ENCODE results near the gene RNLS. TPM values are rescaled to one million over a fixed set of nuclear protein-coding genes. Genes with fewer than 3 reads are reported as not detected.

RNLS gene
- polyA plus RNA-seq, 3 donors, result 6.5 to 13.3 (median 10.8) TPM

DNA sequence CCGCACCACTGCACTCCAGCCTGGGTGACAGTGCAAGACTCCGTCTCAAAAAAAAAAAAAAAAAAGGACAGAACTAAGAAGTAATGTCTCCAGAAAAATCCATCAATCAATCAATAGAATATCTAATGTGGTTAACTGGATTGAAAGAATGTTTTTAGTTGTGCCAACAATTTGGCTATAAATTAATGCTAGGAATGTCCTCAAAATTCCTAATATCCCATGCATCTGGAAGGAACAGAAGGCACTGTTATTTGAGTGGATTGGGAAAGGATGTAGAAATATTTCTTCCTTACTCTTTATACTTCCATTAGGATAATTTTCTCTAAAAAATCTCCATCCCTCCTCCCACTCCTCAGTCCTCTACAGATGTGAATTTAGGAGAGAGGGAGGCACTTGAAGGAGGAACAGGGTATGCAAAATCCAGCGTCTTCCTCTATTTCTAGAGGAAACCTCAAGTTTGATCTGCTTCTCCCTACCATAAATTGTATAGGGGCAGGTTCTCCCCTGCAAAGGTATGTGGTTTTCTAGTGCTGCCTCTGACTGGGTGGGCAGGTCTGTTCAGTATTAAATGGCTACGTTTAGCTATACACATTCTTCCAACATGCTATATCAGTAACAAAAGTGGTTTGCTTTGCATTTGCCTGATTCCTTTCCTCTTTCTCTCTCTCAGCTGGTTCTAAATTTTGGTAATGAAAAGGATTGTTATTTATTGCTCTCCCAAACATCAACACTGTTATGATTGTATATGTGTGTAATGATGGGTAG lies 54.1 kb downstream of the RNLS start:
- H3K27ac ChIP-seq (ENCODE audit: low read depth, low read length), result no peak overlapping the region
- 76 to 93% (median 79%) methylated on average over 4 of the region's 4 CpGs for WGBS, 3 donors

DNA sequence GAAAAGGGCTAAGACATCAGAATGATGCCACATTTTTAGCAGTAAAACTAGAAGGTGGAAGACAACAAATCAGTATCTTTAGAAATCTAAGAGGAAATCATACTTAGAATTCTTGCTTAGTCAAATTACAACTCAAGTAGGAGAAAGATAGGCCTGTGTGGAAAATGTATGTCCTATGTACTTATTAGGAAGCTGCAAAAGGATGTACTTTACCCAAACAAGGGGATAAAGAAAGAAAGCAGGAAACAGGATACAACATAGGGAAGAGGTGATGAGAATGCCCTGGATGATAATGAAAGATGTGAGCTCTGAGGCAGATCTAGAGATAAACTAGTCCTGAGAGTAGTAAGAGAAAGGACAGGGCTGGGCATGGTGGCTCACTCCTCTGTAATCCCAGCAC lies 54.9 kb downstream of the RNLS start:
- no peak overlapping the region for H3K27ac ChIP-seq (ENCODE audit: low read depth, low read length)

DNA sequence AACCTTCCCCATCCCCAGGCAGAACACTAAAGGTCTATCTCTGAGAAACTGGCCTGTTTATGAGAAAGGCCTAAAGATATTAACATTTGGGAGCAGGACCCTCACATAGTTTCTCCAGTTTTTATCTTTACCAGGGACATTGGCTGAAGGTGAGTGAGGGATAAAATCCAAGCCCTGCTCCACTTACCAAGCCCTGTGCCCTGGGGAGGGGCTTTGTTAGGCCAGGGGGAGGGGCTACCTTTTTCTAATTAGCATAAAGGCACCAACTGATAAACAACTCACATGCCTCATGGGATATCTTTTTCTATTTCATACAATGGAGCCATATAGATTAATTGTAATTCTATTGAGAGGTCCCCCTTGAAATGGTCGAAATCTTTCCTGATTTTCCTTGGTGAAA lies 55.9 kb downstream of the RNLS start:
- 91 to 100% (median 97%) methylated on average over 1 of the region's 1 CpG for WGBS, 3 donors
- H3K27ac ChIP-seq (ENCODE audit: low read depth, low read length), result no peak overlapping the region

DNA sequence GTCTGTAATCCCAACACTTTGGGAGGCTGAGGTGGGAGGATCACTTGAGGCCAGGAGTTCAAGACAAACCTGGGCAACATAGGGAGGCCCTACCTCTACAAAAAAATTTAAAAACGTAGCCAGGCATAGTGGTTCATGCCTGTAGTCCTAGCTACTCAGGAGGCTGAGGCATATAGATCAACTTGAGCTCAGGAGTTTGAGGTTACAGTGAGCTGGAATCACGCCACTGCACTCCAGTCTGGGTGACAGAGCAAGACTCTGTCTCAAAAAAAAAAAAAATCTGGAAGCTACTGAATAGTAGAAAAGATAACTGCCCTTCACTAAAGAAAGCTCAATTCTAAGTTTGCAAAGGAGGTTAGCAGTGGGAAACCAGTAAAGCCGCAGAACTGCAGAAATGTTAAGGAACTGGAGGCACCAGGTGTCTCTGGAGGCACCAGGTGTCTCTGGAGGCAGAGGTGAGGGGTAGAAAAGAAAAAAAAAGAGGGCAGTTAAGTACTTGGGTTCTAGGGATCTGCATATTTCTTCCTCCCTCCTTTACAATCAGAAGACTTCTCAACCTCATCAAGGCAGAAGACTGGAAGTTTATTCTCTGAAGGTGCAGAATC lies 56.5 kb downstream of the RNLS start:
- H3K27ac ChIP-seq (ENCODE audit: low read depth, low read length), result no peak overlapping the region
- WGBS, 3 donors, result 82 to 87% (median 86%) methylated on average over 3 of the region's 3 CpGs

DNA sequence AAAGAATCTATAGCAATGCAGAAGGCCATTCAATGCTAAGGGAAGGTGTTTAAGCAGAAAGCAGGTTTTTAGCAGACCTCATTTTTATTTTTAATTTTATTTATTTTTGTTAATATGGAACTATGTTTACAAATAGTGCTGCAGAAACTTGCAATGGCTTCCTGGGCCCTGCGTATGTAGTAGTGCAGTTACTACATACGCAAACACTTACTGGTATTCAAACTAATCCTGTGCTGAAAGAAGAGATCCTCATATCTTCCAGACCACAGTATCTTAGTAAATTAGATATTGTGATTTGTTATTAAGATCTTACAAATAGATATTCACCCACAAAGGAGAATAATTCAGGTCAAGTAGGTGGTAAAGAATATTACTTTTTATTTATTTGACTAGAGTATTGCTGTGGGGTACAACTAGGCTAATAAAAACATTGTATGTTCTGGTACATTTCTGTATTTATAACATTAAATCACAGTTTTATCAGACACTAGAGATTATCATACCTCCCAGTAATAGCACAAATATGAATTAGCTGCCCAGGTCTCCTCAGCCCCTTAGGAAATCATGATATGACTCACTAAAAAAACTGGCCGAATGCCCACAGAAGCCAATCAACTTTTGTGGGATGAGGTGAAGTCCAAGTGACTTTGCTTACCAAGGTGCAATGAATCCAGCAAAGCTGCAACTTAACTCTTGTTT lies 57.6 kb downstream of the RNLS start:
- H3K27ac ChIP-seq (ENCODE audit: low read depth, low read length), result no peak overlapping the region
- WGBS, 3 donors, result 79 to 85% (median 84%) methylated on average over 3 of the region's 3 CpGs

DNA sequence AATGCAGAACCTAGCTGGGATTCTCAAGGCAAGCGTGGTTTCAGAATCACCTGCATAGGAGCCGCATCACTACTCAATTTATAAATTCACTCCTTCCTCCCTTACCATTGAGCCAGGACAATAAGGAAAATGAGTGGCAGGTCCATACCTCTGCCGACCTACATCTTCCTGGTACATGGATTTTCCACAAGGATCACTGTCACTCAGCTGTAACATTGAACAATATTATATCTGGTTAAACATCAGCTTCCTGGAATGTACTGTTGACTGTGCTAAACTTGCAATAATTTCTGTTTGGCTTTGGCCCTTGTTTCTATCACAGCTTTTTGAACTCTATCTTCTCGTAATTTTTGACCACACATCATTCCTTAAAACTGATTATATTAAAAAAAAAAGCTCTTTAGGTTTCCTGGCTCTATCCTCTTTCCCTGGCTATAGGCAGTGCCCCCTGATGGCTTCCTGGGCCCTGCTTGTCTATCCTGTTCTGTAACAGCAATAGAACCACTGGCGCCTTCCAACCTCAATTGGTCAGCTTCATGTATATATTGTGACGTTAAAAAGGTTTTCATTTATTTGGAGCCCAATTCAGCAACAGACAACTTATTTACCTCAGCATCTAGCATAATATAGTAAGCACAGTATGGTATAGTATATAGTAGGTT lies 59.2 kb downstream of the RNLS start:
- whole genome bisulfite sequencing, 3 donors, result 83 to 92% (median 92%) methylated on average over 6 of the region's 6 CpGs

DNA sequence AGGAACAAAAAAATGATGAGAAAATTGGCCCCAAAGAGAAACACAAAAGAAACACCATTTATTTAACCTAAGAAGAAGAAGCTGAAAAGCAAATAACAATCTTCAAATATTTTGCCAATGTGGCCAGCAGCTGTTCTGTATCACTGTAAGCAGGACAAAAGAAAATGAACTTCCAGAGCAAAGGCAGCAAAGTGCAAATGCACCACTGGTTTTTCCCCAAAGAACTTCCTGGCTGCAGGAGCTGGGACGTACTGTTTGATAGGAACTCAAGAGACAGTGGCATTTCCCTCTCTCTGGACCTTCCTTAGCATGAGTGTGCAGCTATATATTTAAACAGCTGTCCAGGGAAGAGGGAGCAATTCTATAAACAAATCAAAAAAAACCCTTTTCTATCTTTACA lies 60.4 kb downstream of the RNLS start:
- 30 to 74% (median 34%) methylated on average over 1 of the region's 1 CpG for WGBS, 3 donors

More for the DNA sequence above, 59.2 kb downstream of the RNLS start:
- no peak overlapping the region for H3K27ac ChIP-seq (ENCODE audit: low read depth, low read length)

DNA sequence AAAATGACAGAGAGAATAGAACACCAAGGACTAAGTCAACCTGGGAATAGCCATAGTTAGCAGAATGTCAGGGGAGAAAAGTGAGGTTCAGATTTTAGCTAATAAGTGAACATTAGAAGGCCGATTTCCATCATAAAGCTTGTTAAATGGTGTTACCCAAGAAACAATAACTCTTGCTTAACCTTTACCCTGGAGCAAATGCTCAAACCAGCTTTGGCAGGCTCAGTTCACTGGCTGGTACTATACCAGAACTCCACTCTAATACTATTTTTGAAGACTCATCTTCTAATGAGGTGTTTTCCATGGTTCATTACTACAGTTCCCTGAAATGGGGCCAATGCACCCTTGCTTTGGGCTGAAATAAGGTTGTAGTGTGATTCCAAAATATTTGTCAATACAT lies 61.3 kb downstream of the RNLS start:
- H3K27ac ChIP-seq (ENCODE audit: low read depth, low read length), result no peak overlapping the region
- 87 to 91% (median 88%) methylated on average over 1 of the region's 1 CpG for WGBS, 3 donors

More for the DNA sequence above, 60.4 kb downstream of the RNLS start:
- no peak overlapping the region for H3K27ac ChIP-seq (ENCODE audit: low read depth, low read length)

DNA sequence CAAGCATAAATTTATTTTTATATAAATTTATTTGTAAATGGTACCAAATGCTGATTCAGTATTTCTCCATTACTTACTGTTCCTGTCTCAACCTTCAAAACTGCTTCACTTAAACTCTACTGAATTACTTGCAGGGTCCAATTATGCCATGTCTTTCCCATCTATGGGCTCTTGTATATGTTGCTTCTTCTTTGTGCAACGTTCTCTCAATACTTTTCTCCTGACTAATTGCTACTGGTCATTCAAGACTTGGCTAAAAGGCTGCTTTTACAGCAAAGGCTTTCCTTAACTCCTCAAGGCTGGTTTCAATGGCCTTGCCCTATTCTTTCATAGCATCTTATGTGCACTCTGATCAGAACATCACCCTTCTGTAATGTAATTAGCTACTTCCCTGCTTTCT lies 67.9 kb downstream of the RNLS start:
- WGBS, 3 donors, result 77 to 89% (median 87%) methylated on average over 1 of the region's 1 CpG
- no peak overlapping the region for H3K27ac ChIP-seq (ENCODE audit: low read depth, low read length)

DNA sequence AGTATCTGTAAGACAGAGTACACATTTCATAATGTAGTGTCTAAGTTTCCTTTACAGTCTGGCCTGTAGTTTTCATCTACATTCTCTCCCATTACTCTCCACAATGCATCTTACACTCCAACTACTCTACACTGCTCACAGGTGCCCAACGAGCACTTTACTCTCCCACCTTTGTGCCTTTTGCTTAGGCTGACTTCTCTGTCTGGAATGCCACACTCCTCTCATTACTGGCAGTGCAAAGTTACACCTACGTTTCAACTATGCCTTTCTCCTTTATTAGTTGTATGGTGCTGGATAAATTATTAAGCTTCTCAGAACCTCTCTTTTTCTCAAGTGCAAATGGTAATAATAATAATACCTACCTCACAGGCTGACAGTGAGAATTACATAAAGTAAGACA lies 70.5 kb downstream of the RNLS start:
- 69 to 82% (median 78%) methylated on average over 2 of the region's 2 CpGs for WGBS, 3 donors
- H3K27ac ChIP-seq (ENCODE audit: low read depth, low read length), result no peak overlapping the region

DNA sequence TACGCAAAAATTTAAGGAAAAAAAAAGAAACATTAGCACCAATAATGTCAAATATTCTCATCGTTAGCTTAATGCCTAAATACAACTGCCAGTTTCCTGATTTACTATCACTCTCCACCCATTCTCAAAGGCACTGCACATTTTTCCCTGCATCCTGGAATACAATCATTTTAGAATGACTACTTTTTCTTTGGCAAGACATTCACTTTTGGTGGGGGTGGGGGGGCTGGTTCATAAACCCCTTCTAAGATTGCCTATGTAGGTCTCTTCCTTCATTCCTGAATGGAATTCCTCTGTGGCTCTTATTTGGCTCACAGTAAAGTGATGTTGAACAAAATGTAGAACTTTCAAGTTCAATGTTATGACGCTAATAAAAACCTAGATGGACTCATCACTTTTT lies 74.3 kb downstream of the RNLS start:
- H3K27ac ChIP-seq (ENCODE audit: low read depth, low read length), result no peak overlapping the region
- WGBS, 3 donors, result 50 to 60% (median 56%) methylated on average over 3 of the region's 3 CpGs

DNA sequence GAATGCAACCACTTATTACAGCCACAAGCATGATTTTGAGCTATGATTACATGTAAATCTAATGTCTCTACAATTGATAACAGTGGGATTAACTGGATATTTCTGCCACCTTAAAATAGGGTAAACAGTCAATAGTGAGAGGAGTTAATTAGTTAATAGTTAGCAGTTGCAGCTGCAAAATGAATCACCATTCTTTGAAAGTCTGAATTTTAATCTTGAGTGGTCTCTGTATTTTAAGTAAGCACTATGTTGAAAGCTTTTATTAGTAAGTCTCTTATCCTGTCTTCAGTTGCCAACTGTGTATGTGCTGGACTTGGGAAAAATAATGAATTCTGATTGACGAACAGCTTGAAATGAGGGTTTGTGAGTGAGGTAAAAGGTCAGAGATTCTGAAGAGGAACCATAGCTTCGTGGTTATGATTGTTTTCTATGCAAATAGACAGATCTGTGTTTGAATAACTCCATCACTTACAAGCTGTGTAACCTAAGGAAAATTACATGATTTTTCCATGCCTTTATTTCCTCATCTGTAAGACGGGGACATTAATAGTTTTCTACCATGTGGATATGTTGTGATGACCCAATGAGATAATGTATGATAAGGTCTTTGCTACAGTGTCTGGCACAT lies 75.2 kb downstream of the RNLS start:
- no peak overlapping the region for H3K27ac ChIP-seq (ENCODE audit: low read depth, low read length)
- WGBS, 3 donors, result 69 to 83% (median 79%) methylated on average over 3 of the region's 3 CpGs

DNA sequence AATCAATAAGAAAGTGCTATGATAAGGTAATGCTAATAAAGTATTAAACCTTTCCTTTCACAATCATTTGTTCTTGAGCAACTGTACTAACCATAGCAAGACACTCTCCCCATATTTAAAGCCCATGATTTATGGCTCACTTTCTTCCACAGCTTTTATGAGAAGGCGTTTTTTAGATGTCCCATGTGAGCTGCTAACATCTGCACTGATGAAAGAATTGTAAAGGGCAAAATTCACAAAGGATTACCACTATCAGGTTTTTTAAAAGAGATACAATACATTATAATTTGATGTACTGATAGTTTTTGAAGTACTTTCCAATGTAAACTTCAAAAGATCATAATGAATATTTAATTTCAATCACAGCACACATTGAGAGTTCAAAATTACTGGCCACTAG lies 75.7 kb downstream of the RNLS start:
- H3K27ac ChIP-seq (ENCODE audit: low read depth, low read length), result no peak overlapping the region
- 34 to 67% (median 67%) methylated on average over 1 of the region's 1 CpG for WGBS, 3 donors

DNA sequence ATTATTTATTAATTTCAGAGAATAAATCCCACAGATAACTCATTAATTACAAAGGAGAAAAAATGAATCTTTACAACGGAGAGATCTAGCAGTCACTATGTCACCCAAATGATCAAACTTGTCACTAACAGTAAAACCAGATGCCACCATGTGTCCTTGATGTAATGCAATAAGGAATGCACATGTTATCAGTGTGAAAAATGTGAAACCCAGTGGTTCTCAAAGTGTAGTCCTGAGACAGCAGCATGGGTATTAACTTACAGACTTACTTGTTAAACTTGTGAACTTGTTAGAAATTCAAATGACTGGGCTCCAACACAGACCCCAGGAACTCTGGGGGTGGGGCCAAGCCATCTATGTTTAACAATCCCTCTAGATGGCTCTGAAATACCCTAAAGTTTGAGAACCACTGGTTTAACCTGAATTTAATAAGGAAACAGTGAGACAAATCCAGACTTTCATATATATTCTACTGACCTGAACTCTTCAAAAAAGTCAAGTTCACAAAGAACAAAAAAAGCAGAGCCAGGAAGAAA lies 77.4 kb downstream of the RNLS start:
- H3K27ac ChIP-seq (ENCODE audit: low read depth, low read length), result no peak overlapping the region
- WGBS, 3 donors, result 87 to 90% (median 89%) methylated on average over 1 of the region's 1 CpG

DNA sequence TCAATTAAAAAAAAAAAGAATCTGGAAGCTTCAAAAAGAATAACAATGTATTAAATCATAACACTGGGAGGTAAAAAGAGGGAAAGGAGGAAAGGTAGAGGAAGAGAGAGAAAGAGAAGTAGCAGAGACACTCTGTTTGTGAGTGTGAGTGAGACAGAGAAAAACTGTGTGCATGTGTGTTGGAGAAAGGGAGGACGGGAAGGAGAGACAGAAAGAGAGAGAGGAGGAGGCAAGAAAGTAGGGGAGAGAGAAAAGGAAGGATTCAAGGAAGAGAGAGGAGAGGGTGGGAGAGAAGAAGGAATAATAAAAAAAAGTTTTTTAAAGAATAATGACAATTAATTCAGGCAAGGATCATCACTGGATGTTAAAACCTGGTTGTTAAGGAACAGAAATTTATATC lies 77.9 kb downstream of the RNLS start:
- H3K27ac ChIP-seq (ENCODE audit: low read depth, low read length), result no peak overlapping the region
- WGBS, 3 donors, result 74 to 85% (median 84%) methylated on average over 1 of the region's 1 CpG

DNA sequence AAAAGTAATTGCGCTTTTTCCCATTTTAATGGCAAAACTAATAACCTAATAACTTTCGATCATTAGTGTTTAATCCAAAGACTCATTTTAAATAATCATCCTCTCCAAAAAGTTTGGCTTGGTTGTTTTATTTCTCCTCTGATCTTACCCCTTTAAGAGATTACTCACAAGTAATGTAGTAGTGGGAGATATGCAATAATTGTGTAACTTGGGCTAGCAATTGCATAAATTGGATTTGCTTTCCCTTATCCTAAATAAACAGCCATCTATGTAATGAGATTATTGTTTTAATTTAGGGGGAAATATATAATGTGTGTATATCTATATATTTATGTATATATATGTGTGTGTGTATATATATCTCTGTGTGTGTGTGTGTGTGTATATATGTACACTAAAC lies 82.5 kb downstream of the RNLS start:
- 89 to 98% (median 92%) methylated on average over 2 of the region's 2 CpGs for WGBS, 3 donors
- H3K27ac ChIP-seq (ENCODE audit: low read depth, low read length), result no peak overlapping the region

DNA sequence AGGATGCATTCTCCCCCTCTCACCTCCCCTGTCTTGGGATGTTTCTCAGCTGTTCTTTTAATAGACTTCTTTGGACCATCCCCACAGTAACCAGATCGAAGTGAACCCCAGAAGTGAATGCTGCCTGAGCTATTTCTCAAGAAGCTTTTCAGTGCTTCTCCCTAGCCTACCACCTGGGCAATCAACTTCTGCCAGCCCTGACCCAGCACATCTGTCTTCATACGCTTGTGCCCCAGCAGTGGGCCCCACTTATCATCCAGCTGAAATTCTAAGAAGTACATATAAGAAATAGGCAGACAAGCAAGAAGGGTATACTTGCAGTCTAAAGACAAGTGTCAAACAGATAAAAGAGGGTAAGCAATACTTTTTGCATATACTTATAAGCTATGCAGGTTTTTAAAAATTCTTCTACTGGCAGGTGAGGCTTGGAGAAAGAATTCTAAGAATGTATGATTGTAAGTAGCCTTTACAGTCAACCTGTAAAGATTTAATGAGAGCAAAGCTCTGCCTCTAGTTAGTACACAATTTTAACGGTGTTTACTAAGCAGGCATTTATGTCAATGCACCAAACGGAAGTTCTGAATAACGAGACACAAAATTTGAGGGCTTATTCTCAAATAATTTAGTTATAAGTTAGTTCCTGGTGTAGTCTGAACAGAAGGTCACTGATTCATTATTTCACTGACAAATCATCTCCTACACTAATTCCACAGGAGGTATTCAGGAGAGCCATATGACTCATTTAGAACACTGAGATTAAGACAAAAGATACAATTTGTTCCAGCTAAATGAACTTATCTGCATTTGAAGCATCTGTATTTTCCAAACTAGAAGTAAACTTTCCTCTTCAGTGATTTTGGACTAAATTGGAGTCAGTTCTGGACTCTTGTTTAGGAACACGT lies 83.3 kb downstream of the RNLS start:
- 76 to 84% (median 77%) methylated on average over 6 of the region's 6 CpGs for WGBS, 3 donors

DNA sequence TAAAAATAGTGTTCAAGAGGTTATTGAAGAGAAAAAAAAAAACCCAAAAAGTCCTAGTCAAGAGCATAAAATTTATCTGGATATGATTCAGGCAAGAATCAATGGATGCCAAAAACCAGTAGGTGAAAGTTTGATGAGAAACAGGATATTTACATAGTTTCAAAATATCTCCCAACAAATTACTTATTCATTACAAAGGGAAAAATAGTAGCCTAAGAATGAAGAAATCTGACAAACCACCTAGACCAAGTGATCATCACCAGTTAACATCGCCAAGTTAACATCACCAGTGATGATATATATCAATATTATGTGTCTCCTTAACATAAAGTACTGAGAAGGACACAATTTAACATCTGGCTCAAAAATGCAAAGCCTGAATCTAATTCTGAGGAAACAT lies 85.2 kb downstream of the RNLS start:
- no peak overlapping the region for H3K27ac ChIP-seq (ENCODE audit: low read depth, low read length)
- 91 to 96% (median 93%) methylated on average over 1 of the region's 1 CpG for WGBS, 3 donors

More for the DNA sequence above, 83.3 kb downstream of the RNLS start:
- H3K27ac ChIP-seq (ENCODE audit: low read depth, low read length), result no peak overlapping the region
